K562 (cell line): ENCODE results near the gene CAMK1D. TPM values are rescaled to one million over a fixed set of nuclear protein-coding genes. Genes with fewer than 3 reads are reported as not detected.

ENCODE experiments used
- ATAC-seq: fragments of 200-7000 bp; cut with Tn5 transposase; 3 replicates; pipeline ENCODE4 v1.9.1; 2020; ENCODE audit warnings: moderate library complexity
- BruUV-seq: library from RNA; stranded (reverse); fragments of 400-500 nt; replicated peaks from 2 replicates; lab custom pipeline; 2021; lab: Mats Ljungman, UMichigan
- CTCF ChIA-PET: fragments of 300-600 bp; formaldehyde crosslinking; extraction: SDS; loops from one replicate; lab custom pipeline; 2021; ENCODE audit warnings: low intra/inter-chr PET ratio; lab: Yijun Ruan, JAX
- POLR2A ChIA-PET: fragments of 300-600, 350-650 bp; sonication (Branson Sonifier 250); formaldehyde crosslinking; extraction: SDS; loops from one replicate; lab custom pipeline; 2021; ENCODE audit warnings: antibody characterized with exemption, inconsistent platforms; lab: Yijun Ruan, JAX
- DNase-seq, 4 experiments: peaks; one replicate each; pipeline versions ENCODE4 v3.0.0 to v3.0.0-alpha.2; 2011 to 2018; ENCODE audit warnings: low spot score in 3 of 4, mixed read lengths in 3 of 4; ENCODE audit errors: extremely low read depth in 1 of 4
- FAIRE-seq: peaks from 2 replicates; lab custom pipeline; 2011; peaks lifted over from hg19 to GRCh38; lab: Jason Lieb, UNC
- H2AFZ ChIP-seq: 2 replicates; pipeline ENCODE4 v1.6.0; 2011; ENCODE audit warnings: low read depth, low read length, control low read depth, inconsistent platforms
- H3K27ac ChIP-seq: fragments of 200-600 bp; 3 replicates; pipeline ENCODE4 v1.8.0; 2011; ENCODE audit warnings: low read depth, mild to moderate bottlenecking, control low read depth, inconsistent platforms, low read length, moderate library complexity, mixed read lengths; ENCODE audit errors: extremely low read depth
- H3K27me3 ChIP-seq, 2 experiments: fragments of 300-600 bp in 1 of 2; 2 replicates in 1 of 2; 3 replicates in 1 of 2; pipeline versions ENCODE4 v1.6.0 to v1.8.0; 2011; ENCODE audit warnings: inconsistent platforms in 2 of 2, low read length in 2 of 2, mild to moderate bottlenecking in 1 of 2, mixed read lengths in 1 of 2, moderate library complexity in 1 of 2; ENCODE audit not compliant: control insufficient read depth in 2 of 2, insufficient read depth in 2 of 2
- H3K36me3 ChIP-seq: fragments of 300-600 bp; 3 replicates; pipeline ENCODE4 v1.8.0; 2011; ENCODE audit warnings: mild to moderate bottlenecking, low read length, inconsistent platforms; ENCODE audit not compliant: control insufficient read depth, insufficient read depth
- H3K4me1 ChIP-seq, 2 experiments: fragments of 200-600 bp in 1 of 2; replicated peaks in 1 of 2; 2 replicates in 1 of 2; 3 replicates in 1 of 2; pipeline versions ENCODE4 v1.5.1 to v1.8.0; 2011; ENCODE audit warnings: inconsistent platforms in 2 of 2, low read length in 2 of 2, mild to moderate bottlenecking in 1 of 2, mixed read lengths in 1 of 2, moderate library complexity in 1 of 2; ENCODE audit not compliant: control insufficient read depth in 2 of 2, insufficient read depth in 2 of 2
- H3K4me2 ChIP-seq: 2 replicates; pipeline ENCODE4 v1.6.1; 2011; ENCODE audit warnings: low read length, control low read depth, inconsistent platforms, mixed read lengths; ENCODE audit not compliant: insufficient read depth
- H3K4me3 ChIP-seq: fragments of 200-600 bp; sonication (generic), shearing (Covaris generic); 2 replicates; pipeline ENCODE4 v1.5.1; 2016; ENCODE audit warnings: control low read depth, inconsistent platforms
- H3K79me2 ChIP-seq: fragments of 200-600 bp; 3 replicates; pipeline ENCODE4 v1.8.0; 2011; ENCODE audit warnings: low read length, inconsistent platforms; ENCODE audit not compliant: control insufficient read depth, insufficient read depth
- H3K9ac ChIP-seq, 2 experiments: 2 replicates each; pipeline versions ENCODE4 v1.6.0 to v1.6.1; 2011; ENCODE audit warnings: low read depth in 2 of 2, low read length in 2 of 2, control low read depth in 1 of 2, inconsistent platforms in 1 of 2, mild to moderate bottlenecking in 1 of 2, mixed read lengths in 1 of 2; ENCODE audit not compliant: insufficient read depth in 1 of 2
- H3K9me1 ChIP-seq: one replicate; pipeline ENCODE4 v1.6.0; 2011; ENCODE audit warnings: inconsistent platforms, mild to moderate bottlenecking, low read length, moderate library complexity; ENCODE audit not compliant: control insufficient read depth, insufficient read depth
- H3K9me3 ChIP-seq: replicated peaks from 2 replicates; pipeline ENCODE4 v1.5.1; 2011; ENCODE audit warnings: low read depth, low read length, inconsistent platforms; ENCODE audit not compliant: control insufficient read depth, insufficient read depth
- H4K20me1 ChIP-seq: replicated peaks from 2 replicates; pipeline ENCODE4 v1.6.1; 2011; ENCODE audit warnings: low read length, inconsistent platforms, mixed read lengths; ENCODE audit not compliant: control insufficient read depth, insufficient read depth
- AFF4 ChIP-seq: sonication (generic); formaldehyde crosslinking; IDR thresholded peaks from 2 replicates; pipeline ENCODE4 v1.8.0; 2023; ENCODE audit warnings: mild to moderate bottlenecking, missing genetic modification reagents
- CHD4 ChIP-seq: fragments of 200-600 bp; sonication (generic); IDR thresholded peaks from 3 replicates; pipeline ENCODE4 v1.6.1; 2012; ENCODE audit warnings: low read depth, mild to moderate bottlenecking, mixed read lengths, low read length, inconsistent platforms; ENCODE audit not compliant: insufficient read depth, insufficient replicate concordance, poor library complexity, severe bottlenecking
- FIP1L1 ChIP-seq: fragments of 200-400 bp; formaldehyde crosslinking; IDR thresholded peaks from 2 replicates; pipeline ENCODE4 v1.6.1; 2018; ENCODE audit warnings: mild to moderate bottlenecking, low read depth, low read length; ENCODE audit not compliant: poor library complexity, severe bottlenecking
- LARP7 ChIP-seq: fragments of 450-650 bp; IDR thresholded peaks from 2 replicates; pipeline ENCODE4 v1.6.1; 2016
- PHB2 ChIP-seq: fragments of 450-650 bp; IDR thresholded peaks from 2 replicates; pipeline ENCODE4 v1.6.1; 2017; ENCODE audit warnings: low read depth
- POLR2H ChIP-seq: IDR thresholded peaks from 2 replicates; pipeline ENCODE4 v1.6.1; 2016; ENCODE audit warnings: missing genetic modification characterization, low read depth, mild to moderate bottlenecking, control low read depth, missing compliant biosample characterization, moderate library complexity
- SPI1 ChIP-seq: IDR thresholded peaks from 2 replicates; pipeline ENCODE4 v1.6.1; 2011; ENCODE audit warnings: low read depth, low read length, control low read depth, borderline replicate concordance
- ZFP30 ChIP-seq: fragments of 250-450 bp; sonication (Bioruptor Pico); IDR thresholded peaks from 2 replicates; pipeline ENCODE4 v1.8.0; 2022; ENCODE audit warnings: moderate library complexity, mild to moderate bottlenecking, inconsistent platforms, borderline replicate concordance
- WGBS: fragments of 100-300 bp; shearing (Covaris generic); methylation state at CpG from one replicate; pipeline ENCODE4 v1.1.6; 2016; ENCODE audit warnings: low coverage, mixed read lengths; ENCODE audit not compliant: insufficient coverage; ENCODE audit errors: missing lambda C conversion rate; 5-methylcytosine and 5-hydroxymethylcytosine counted together
- in situ Hi-C: fragments of 300-500 bp; cut with MboI; formaldehyde crosslinking; loops from 4 replicates; pipeline ENCODE4 v1.15.0; 2018; ENCODE audit warnings: inconsistent platforms, mixed read lengths
- intact Hi-C: fragments of 100-400 bp; cut with micrococcal nuclease; formaldehyde crosslinking; loops from 2 replicates; pipeline ENCODE4 v1.14.2; 2022
- polyA plus RNA-seq, 8 experiments: library from polyadenylated mRNA; depleted of rRNA in 4 of 8; stranded (reverse) in 5 of 8; unstranded in 3 of 8; fragments of >200 nt; fragmentation: Nextera tagmentation in 2 of 8; fragmentation: Illumina TruSeq in 1 of 8; extraction: Ambion mirVana in 2 of 8; extraction: Trizol in 1 of 8; gene quantifications; 2 replicates each; pipeline versions ENCODE4 v1.2.1 to v1.2.3, GENCODE V29; 2011 to 2014; ENCODE audit warnings: inconsistent platforms in 1 of 8, missing spikeins in 1 of 8
- total RNA-seq, 7 experiments: library from RNA; depleted of rRNA in 6 of 7; stranded (reverse); fragments of >200 nt in 6 of 7; fragmentation: Illumina TruSeq in 2 of 7; extraction: Trizol in 2 of 7; gene quantifications; 2 replicates each; pipeline versions ENCODE4 v1.2.1 to v1.2.3, GENCODE V29; 2011 to 2021; ENCODE audit warnings: low replicate concordance in 1 of 7

CAMK1D gene
- total and polyA plus RNA-seq, 9 of the 15 experiments (the other 6 are each of a cell fraction or from before 2014, with no cell fraction given), result 0.12 to 0.24 (median 0.20) TPM; not detected in 5

GRCh38 chr10:12340371-12340770 is 9.0 kb upstream of the CAMK1D start:
- no TSS peak for BruUV-seq
- Histone ChIP-seq H3K36me3 (no peaks in the 10 kb centered on the region), H3K4me2 (no peak overlapping the region), H3K9me1 (no peaks in the 10 kb centered on the region), H3K9ac (no peak overlapping the region), H2AFZ (no peak overlapping the region), H4K20me1 (no peaks in the 10 kb centered on the region), H3K4me1 (no peaks in the 10 kb centered on the region), H3K4me3 (no peak overlapping the region), H3K9me3 (no peaks in the 10 kb centered on the region), H3K79me2 (no peaks in the 10 kb centered on the region), H3K27ac (no peak overlapping the region), H3K27me3 (peaks cover 13 to 16% of the 10 kb centered on the region in 2 experiments; a peak in 4 of 5 replicates)
- POLR2A ChIA-PET, result no interaction called here
- TF ChIP-seq CHD4 (no peak), LARP7 (no peak), PHB2 (no peak), FIP1L1 (no peak), AFF4 (no peak), SPI1 (no peak), POLR2H (tag) (no peak), ZFP30 (CRISPR knock-in tag) (no peak)
- FAIRE-seq (no peak), DNase-seq (no peak), ATAC-seq (no peak)
- intact Hi-C loops (no loop called here), in situ Hi-C loops (no loop called here)
- CTCF ChIA-PET, result no interaction called here
- 4% methylated on average over 7 of the region's 7 CpGs for WGBS
